Left ventricle myocardium inferior (tissue), 1 donor: ENCODE data around the gene ZBTB9. TPM values are rescaled to one million over a fixed set of nuclear protein-coding genes. Genes with fewer than 3 reads are reported as not detected.

Experiments used
- DNase-seq: peaks from one replicate; pipeline ENCODE4 v3.0.0-alpha.2; 2020
- H3K27ac ChIP-seq: fragments of 200-600 bp; replicated peaks from 2 replicates; pipeline ENCODE4 v1.8.0; 2021
- H3K27me3 ChIP-seq: fragments of 200-600 bp; 2 replicates; pipeline ENCODE4 v1.8.0; 2021; ENCODE audit warnings: low read depth
- H3K36me3 ChIP-seq: fragments of 200-600 bp; 2 replicates; pipeline ENCODE4 v1.8.0; 2021
- H3K4me1 ChIP-seq: fragments of 200-600 bp; 2 replicates; pipeline ENCODE4 v1.8.0; 2021
- H3K4me3 ChIP-seq: fragments of 200-600 bp; 2 replicates; pipeline ENCODE4 v1.8.0; 2021; ENCODE audit warnings: mild to moderate bottlenecking, moderate library complexity
- H3K9me3 ChIP-seq: fragments of 200-600 bp; replicated peaks from 2 replicates; pipeline ENCODE4 v1.8.0; 2021
- CTCF ChIP-seq: fragments of 200-600 bp; IDR thresholded peaks from 2 replicates; pipeline ENCODE4 v1.8.0; 2021; ENCODE audit warnings: antibody characterized with exemption, mild to moderate bottlenecking, borderline replicate concordance
- intact Hi-C: fragments of 100-400 bp; cut with micrococcal nuclease; formaldehyde crosslinking; loops from one replicate; pipeline ENCODE4 v1.11.0; 2022
- long read RNA-seq: library from polyadenylated mRNA; unstranded; transcript quantifications from one replicate; pipeline ENCODE4 v2.0.0, GENCODE V29; 2021
- total RNA-seq: library from RNA; stranded (reverse); fragmentation: NEBNext Ultra II Directional; extraction: Animal tissue kit (Norgen Biotek cat#: 25700); gene quantifications from one replicate; pipeline ENCODE4 v1.2.1, GENCODE V29; 2021
- donor health status: DM: no; HTN: yes; CAD: no; lungs with severe emphysema.

ZBTB9 gene
- total RNA-seq = 4.9 TPM
- long read RNA-seq, transcript ZBTB9-201 (2 exons, 2,716 nt) = major isoform, 16 of 20 reads
- long read RNA-seq, partial matches to known transcripts = 3 of 20 reads
- long read RNA-seq, other reads (novel, unspliced or antisense) = 1 of 20 reads

GRCh38 chr6:33454009-33454946 lies at the start of gene ZBTB9:
ZBTB9 (plus strand) TSS chr6:33454576; CDS start chr6:33455101, 525 bp downstream.
- H3K9me3 ChIP-seq = no peaks in the 10 kb centered on the region
- peak within 1 kb of the TSS; percentile 87 for H3K4me3 ChIP-seq
- H3K36me3 ChIP-seq = peaks cover 14% of the 10 kb centered on the region
- no peaks in the 10 kb centered on the region for H3K27me3 ChIP-seq
- intact Hi-C loops = no loop called here
- no peak for TF ChIP-seq CTCF
- peak; percentile 96 for DNase-seq
- H3K4me1 ChIP-seq = peaks cover 30% of the 10 kb centered on the region
- H3K27ac ChIP-seq = peak within 1 kb of the TSS; percentile 88

- no peak for DNase-seq
- Histone ChIP-seq H3K9me3 (no peaks in the 10 kb centered on the region), H3K27me3 (no peaks in the 10 kb centered on the region), H3K27ac (no peak overlapping the region), H3K4me1 (peaks cover 3% of the 10 kb centered on the region), H3K4me3 (no peak overlapping the region), H3K36me3 (no peaks in the 10 kb centered on the region)
- intact Hi-C loops = no loop called here
- no peak for TF ChIP-seq CTCF
These were observed 49.5 kb upstream of the ZBTB9 start for GRCh38 chr6:33404884-33405283.

- intact Hi-C loops = no loop called here
- H3K27ac ChIP-seq = no peak overlapping the region
- H3K27me3 ChIP-seq = no peaks in the 10 kb centered on the region
- H3K4me3 ChIP-seq = no peak overlapping the region
- no peak for DNase-seq
- TF ChIP-seq CTCF = no peak
- H3K9me3 ChIP-seq = no peaks in the 10 kb centered on the region
- H3K36me3 ChIP-seq = no peaks in the 10 kb centered on the region
- H3K4me1 ChIP-seq = peaks cover 5% of the 10 kb centered on the region
These were observed 48.9 kb upstream of the ZBTB9 start for GRCh38 chr6:33405386-33405940.

GRCh38 chr6:33406126-33406525 lies 48.2 kb upstream of the ZBTB9 start:
- no peak for TF ChIP-seq CTCF

GRCh38 chr6:33407132-33407718 lies 47.2 kb upstream of the ZBTB9 start:
- peak; percentile 27 for TF ChIP-seq CTCF
- Histone ChIP-seq H3K4me3 (no peak overlapping the region), H3K27me3 (no peaks in the 10 kb centered on the region), H3K36me3 (peaks cover 2% of the 10 kb centered on the region), H3K4me1 (peaks cover 18% of the 10 kb centered on the region), H3K9me3 (no peaks in the 10 kb centered on the region), H3K27ac (no peak overlapping the region)
- no peak for DNase-seq
- intact Hi-C loops = no loop called here

More at GRCh38 chr6:33406126-33406525, 48.2 kb upstream of the ZBTB9 start:
- peaks cover 7% of the 10 kb centered on the region for H3K4me1 ChIP-seq
- H3K27ac ChIP-seq = no peak overlapping the region
- no peaks in the 10 kb centered on the region for H3K9me3 ChIP-seq
- no peak for DNase-seq
- H3K36me3 ChIP-seq = no peaks in the 10 kb centered on the region
- no peaks in the 10 kb centered on the region for H3K27me3 ChIP-seq
- H3K4me3 ChIP-seq = no peak overlapping the region
- intact Hi-C loops = no loop called here
